HG03139 (cell line): Measurements from ENCODE around the gene SOX15.
"Not testable (repeated sequence)": the region's sequence is repeated elsewhere in the genome, so short reads cannot be mapped to it uniquely, and the experiment has no call there.

Experiments
- ATAC-seq: cut with Tn5 transposase; IDR thresholded peaks from one replicate; pipeline ENCODE4 v1.9.1; 2021; ENCODE audit not compliant: unreplicated experiment

The SOX15 gene

DNA sequence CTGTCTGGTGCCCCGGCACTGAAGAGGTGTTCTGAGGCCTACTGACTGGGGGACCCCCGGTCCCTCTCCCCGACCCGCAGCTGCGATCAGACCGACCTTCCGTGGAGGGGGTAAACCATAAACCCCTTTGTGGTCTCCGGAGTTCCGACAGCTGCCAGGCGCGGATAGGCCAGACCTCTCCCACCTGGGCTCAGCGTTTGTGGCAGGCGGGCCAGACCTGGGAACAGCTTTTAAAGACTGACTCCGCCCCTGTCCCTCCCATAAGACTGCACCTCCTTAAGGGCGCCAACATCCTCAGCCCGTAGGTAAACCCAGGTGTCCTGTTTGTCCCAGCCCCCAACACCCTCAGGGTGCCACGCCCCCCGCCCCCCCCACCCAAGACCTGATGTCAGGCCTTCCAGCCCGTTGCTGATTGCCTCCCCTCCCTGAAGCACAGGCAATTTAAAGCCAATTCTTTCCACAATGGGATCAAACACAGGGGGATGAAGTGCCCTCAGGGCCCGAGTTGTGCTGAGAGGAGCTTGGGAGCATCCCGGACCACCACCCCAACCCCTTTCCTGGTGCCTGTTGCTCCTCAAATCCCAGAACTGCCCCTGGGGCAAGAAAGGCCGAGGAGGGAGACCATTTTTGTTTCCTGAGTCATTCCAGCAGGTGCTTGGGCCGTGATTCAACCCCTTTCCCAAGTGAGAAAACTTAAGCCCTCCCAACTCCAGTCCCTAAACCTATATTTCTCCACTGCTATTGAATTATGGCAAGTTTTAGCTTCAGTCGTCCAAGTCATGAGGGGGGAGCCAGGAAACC lies at the start of gene SOX15:
SOX15 (minus strand) TSS at position 204 of the 801 bp plus-strand sequence. CDS start 418 bp downstream, outside the sequence.
- ATAC-seq = no peak

DNA sequence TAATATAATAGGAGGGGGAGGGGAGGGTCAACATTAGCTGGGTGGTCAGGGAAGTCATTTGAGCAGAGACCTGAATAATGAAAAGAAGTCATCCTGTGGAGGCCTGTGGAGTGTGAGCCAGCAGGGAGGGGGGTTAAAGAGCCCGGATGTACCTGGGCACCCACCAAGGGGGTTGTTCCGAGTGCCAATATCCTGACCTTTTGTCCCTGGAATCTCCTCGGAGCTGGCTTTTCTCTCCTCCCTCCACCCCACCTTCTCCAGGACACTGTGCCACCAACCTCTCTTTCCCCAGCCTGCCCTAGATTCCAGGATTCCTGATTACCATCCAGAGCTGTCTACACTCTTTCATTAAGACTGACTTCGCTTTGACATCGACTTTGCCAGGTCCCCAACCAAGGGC lies 46.3 kb upstream of the SOX15 start:
- ATAC-seq = no peak

GRCh38 chr17:7634384-7634783 lies 44.5 kb upstream of the SOX15 start:
- no peak for ATAC-seq

DNA sequence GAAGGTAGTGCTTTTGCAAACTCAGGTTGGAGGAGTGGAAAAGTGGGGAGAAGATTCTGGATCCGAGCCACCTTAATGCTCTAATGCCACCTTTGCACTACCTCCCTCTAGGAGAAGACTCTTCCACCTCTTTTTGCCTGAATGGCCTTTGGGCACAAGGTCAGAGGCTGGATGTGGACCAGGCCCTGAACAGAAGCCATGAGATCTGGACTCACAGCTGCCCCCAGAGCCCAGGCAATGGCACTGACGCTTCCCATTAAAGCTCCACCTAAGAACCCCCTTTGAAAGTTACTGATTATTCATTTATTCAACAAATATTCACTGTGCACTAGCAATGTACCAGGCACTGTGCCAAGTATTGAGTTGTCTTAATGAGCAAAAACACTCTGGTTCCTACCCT lies 43.2 kb upstream of the SOX15 start:
- ATAC-seq = no peak

- no peak for ATAC-seq
These were observed 42.6 kb upstream of the SOX15 start for GRCh38 chr17:7632492-7632894.

- no peak for ATAC-seq
These were observed 41.8 kb upstream of the SOX15 start for GRCh38 chr17:7631398-7632380.

DNA sequence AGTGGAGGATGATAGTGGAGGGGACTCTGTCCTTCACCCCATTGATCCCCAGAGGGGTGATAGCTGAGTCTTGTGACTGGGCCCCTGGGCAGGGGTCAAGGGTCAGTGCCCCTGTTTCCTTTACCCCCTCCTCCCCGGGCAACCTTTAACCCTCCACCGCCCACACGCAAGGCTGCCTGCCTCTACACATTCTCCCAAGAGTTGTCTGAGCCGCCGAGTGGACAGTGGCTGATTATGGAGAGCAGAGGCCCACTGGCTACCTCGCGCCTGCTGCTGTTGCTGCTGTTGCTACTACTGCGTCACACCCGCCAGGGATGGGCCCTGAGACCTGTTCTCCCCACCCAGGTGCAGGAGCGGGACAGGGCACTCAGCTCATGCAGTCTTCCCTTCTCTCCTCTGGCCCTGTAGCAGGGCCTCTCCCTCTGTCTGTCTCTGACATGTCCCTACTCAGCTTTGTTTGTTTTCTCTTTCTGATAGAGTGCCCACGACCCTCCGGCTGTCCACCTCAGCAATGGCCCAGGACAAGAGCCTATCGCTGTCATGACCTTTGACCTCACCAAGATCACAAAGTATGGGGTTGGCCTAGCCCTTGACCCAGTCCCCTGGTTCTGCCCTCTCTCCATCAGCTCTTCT lies 40.2 kb upstream of the SOX15 start, which contains the start of gene SHBG:
SHBG (plus strand) TSS at position 197 of the 633 bp plus-strand sequence; CDS start at position 235, 38 bp downstream.
- no peak for ATAC-seq

DNA sequence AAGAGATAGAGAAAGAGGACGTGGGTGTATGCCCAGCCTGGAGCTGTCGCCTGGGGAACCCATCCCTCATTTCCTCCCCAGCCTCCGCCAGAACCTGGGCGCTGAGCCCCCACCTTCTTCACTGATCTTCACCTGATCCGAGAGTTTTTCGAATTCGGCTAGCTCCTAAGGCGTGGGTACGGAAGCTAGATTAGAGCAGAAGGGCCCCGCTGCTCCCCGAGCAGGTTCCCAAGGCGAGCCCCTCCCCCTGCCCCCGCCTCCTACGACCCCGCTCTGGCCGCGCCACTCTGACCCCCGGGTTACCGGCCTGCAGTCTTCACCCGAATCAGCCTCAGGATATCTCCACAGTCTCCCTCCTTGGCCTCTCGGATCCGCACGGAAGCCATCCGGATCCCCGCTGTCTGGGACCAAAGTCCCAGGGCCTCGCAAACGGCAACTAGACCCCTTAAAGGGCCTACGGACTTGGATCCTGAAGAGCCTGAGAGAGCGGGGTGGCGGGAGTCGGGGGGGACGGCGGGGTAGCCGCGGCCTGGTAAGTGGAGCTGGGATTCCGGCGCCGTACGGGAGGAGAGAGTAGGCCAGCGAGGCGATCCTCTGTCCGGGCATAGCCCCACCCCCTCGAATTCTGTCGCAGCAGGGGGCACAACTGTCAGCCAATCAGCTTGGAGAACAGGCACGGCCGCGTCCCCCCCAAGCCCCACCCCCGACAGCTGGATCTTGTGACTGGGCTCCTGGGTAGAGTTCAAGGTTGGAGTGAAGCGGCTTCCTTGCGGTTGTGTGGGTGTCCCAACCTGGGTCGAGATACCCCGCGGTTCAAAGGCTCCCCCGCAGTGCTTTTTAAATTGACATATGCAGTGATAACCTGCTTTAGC lies 37.6 kb upstream of the SOX15 start, which contains the start of gene SAT2:
SAT2 (minus strand) TSS at position 572 of the 872 bp plus-strand sequence; CDS start at position 386, 186 bp downstream.
- ATAC-seq = peak; percentile 67

GRCh38 chr17:7626956-7627249 lies 37.0 kb upstream of the SOX15 start:
- ATAC-seq = no peak

GRCh38 chr17:7626307-7626706 lies 36.4 kb upstream of the SOX15 start:
- ATAC-seq = no peak

DNA sequence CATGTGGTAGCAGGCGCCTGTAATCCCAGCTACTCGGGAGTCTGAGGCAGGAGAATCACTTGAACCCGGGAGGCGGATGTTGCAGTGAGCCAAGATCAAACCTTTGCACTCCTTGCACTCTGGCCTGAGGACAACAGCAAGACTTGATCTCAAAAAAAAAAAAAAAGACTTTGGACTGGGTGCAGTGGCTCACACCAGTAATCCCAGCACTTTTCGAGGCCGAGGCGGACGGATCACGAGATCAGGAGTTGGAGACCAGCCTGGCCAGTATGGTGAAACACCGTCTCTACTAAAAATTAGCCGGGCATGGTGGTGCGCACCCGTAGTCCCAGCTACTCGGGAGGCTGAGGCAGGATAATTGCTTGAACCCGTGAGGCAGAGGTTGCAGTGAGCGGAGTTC lies 35.9 kb upstream of the SOX15 start:
- ATAC-seq = not testable (repeated sequence)

DNA sequence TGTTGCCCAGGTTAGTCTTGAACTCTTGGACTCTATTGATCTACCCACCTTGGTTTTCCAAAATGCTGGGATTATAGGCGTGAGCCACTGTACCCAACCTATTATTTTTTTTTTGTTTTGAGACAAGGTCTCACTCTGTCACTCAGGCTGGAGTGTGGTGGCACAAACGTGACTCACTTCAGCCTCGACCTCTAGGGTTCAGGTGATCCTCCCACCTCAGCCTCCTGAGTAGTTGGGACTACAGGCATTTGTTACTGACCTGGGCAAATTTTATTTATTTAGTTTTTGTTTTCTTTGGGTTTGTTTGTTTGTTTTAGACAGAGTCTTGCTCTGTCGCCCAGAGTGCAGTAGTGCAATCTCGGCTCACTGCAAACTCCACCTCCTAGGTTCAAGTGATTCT lies 33.8 kb upstream of the SOX15 start:
- no peak for ATAC-seq

- ATAC-seq = no peak
These were observed 30.9 kb upstream of the SOX15 start for GRCh38 chr17:7620835-7621234.

GRCh38 chr17:7618608-7619007 lies 28.7 kb upstream of the SOX15 start:
- ATAC-seq = no peak

DNA sequence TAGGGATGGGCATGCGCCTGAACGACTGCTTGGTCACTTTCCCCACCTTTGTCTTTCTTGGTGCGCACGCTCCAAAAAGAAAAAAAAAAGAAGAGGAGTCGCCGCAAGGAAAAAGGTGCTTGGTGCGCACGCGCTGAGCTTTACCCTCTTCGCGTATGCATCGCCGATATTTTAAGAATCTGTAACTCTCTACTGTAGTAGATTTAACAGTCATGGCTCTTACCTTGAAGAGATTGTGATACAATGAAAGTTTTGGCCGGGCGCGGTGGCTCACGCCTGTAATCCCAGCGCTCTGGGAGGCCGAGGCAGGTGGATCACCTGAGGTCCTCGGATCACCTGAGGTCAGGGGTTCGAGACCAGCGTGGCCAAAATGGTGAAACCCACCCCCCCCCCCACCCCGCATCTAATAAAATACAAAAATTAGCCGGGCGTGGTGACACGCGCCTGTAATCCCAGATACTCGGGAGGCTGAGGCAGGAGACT lies 25.4 kb upstream of the SOX15 start:
- no peak for ATAC-seq

GRCh38 chr17:7614425-7615264 lies 24.8 kb upstream of the SOX15 start, which contains the start of gene FXR2:
Gene FXR2 (minus strand): TSS chr17:7614897. CDS start chr17:7614532, 365 bp downstream.
- ATAC-seq = peak; percentile 83

GRCh38 chr17:7613769-7614424 lies 24.0 kb upstream of the SOX15 start:
- ATAC-seq = no peak

GRCh38 chr17:7612294-7612640 lies 22.4 kb upstream of the SOX15 start:
- no peak for ATAC-seq
